ENCODE results near the gene CUL3. TPM values are rescaled to one million over a fixed set of nuclear protein-coding genes. Genes with fewer than 3 reads are reported as not detected.
"Not testable (repeated sequence)": the region's sequence is repeated elsewhere in the genome, so short reads cannot be mapped to it uniquely, and the experiment has no call there.

CUL3 gene
- total and polyA plus RNA-seq, 9 donors, result 70.3 to 83.9 (median 74.3) TPM

GRCh38 chr2:224492531-224492930, 92.6 kb downstream of the CUL3 start:
- H3K36me3 ChIP-seq (ENCODE audit: control insufficient read depth, insufficient read depth, low read length), result peaks cover 9% of the 10 kb centered on the region
- no peaks in the 10 kb centered on the region for H3K27me3 ChIP-seq (ENCODE audit: control insufficient read depth, insufficient read depth, low read length)
- H3K9me3 ChIP-seq (replicated peaks; ENCODE audit: control insufficient read depth, low read depth, low read length), result no peaks in the 10 kb centered on the region
- WGBS (ENCODE audit: insufficient coverage), result 79% methylated on average over 2 of the region's 2 CpGs
- no peaks in the 10 kb centered on the region for H3K4me1 ChIP-seq (ENCODE audit: control insufficient read depth, insufficient read depth, low read length)
- no peak for DNase-seq
- H3K27ac ChIP-seq (ENCODE audit: low read length), result no peak overlapping the region
- no peak overlapping the region for H3K4me3 ChIP-seq (ENCODE audit: low read length)

GRCh38 chr2:224487940-224488339, 97.2 kb downstream of the CUL3 start:
- H3K9me3 ChIP-seq (replicated peaks; ENCODE audit: control insufficient read depth, low read depth, low read length); H3K4me1 ChIP-seq (ENCODE audit: control insufficient read depth, insufficient read depth, low read length); H3K27me3 ChIP-seq (ENCODE audit: control insufficient read depth, insufficient read depth, low read length); H3K27ac ChIP-seq (ENCODE audit: low read length); H3K36me3 ChIP-seq (ENCODE audit: control insufficient read depth, insufficient read depth, low read length); DNase-seq; H3K4me3 ChIP-seq (ENCODE audit: low read length): not testable (repeated sequence)
- no CpG with 5 or more reads among the region's 4 CpGs for WGBS (ENCODE audit: insufficient coverage)

DNA sequence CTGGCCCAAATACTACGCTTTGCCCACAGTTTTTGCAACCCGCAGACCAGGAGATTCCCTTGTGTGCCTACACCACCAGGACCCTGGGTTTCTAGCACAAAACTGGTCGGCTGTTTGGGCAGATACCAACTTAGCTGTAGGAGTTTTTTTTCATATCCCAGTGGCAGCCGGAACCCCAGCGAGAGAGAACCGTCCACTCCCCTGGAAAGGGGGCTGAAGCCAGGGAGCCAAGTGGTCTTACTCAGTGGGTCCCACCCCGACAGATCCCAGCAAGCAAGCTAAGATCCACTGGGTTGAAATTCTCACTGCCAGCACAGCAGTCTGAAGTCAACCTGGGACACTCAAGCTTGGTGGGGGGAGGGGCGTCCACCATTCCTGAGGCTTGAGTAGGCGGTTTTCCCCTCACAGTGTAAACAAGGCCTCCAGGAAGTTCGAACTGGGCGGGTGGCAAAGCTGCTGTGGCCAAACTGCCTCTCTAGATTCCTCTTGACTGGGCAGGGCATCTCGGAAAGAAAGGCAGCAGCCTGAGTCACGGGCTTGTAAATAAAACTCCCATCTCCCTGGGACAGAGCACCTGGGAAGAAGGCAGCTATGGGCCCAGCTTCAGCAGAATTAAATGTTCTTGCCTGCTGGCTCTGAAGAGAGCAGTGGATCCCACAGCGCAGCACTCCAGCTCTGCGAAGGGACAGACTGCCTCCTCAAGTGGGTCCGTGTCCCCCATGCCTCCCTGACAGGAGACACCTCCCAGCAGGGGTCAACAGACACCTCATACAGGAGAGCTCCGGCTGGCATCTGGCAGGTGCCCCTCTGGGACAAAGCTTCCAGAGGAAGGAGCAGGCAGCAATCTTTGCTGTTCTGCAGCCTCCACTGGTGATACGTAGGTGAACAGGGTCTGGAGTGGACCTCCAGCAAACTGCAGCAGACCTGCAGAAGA, 99.8 kb downstream of the CUL3 start:
- not testable (repeated sequence) for H3K4me3 ChIP-seq (ENCODE audit: low read length); H3K9me3 ChIP-seq (replicated peaks; ENCODE audit: control insufficient read depth, low read depth, low read length); DNase-seq; H3K27ac ChIP-seq (ENCODE audit: low read length); H3K36me3 ChIP-seq (ENCODE audit: control insufficient read depth, insufficient read depth, low read length); H3K4me1 ChIP-seq (ENCODE audit: control insufficient read depth, insufficient read depth, low read length); H3K27me3 ChIP-seq (ENCODE audit: control insufficient read depth, insufficient read depth, low read length)
- WGBS (ENCODE audit: insufficient coverage), result 84% methylated on average over 12 of the region's 18 CpGs

- WGBS (ENCODE audit: insufficient coverage), result no CpG with 5 or more reads among the region's 2 CpGs
- no peak overlapping the region for H3K27ac ChIP-seq (ENCODE audit: low read length)
- H3K4me1 ChIP-seq (ENCODE audit: control insufficient read depth, insufficient read depth, low read length), result no peaks in the 10 kb centered on the region
- H3K36me3 ChIP-seq (ENCODE audit: control insufficient read depth, insufficient read depth, low read length), result peaks cover 24% of the 10 kb centered on the region
- no peak for DNase-seq
- H3K27me3 ChIP-seq (ENCODE audit: control insufficient read depth, insufficient read depth, low read length), result no peaks in the 10 kb centered on the region
- no peak overlapping the region for H3K4me3 ChIP-seq (ENCODE audit: low read length)
- no peaks in the 10 kb centered on the region for H3K9me3 ChIP-seq (replicated peaks; ENCODE audit: control insufficient read depth, low read depth, low read length)
Measured at GRCh38 chr2:224479826-224480225, 105.3 kb downstream of the CUL3 start.

DNA sequence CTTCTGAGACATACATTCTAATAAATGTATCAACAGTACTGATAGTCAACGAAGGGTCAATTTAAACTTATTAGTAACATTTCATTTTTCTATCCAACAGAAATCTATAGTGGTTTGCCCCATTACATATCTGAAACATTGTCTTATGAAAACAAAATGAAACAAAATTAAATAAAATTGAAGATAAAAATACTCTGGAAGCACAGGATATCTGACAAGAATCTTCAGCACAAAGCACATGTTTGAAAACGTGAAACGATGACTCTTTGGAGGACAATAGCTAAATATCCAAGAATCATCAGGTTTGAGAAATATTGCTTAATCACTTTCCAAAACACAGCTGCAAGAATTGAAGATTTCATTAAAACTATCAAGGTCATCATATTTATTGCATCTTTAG, 112.3 kb downstream of the CUL3 start:
- WGBS (ENCODE audit: insufficient coverage), result no CpG with 5 or more reads among the region's 3 CpGs
- Histone ChIP-seq H3K4me1 (ENCODE audit: control insufficient read depth, insufficient read depth, low read length) (no peaks in the 10 kb centered on the region), H3K9me3 (replicated peaks; ENCODE audit: control insufficient read depth, low read depth, low read length) (no peaks in the 10 kb centered on the region), H3K36me3 (ENCODE audit: control insufficient read depth, insufficient read depth, low read length) (peaks cover 20% of the 10 kb centered on the region), H3K4me3 (ENCODE audit: low read length) (no peak overlapping the region), H3K27me3 (ENCODE audit: control insufficient read depth, insufficient read depth, low read length) (no peaks in the 10 kb centered on the region), H3K27ac (ENCODE audit: low read length) (no peak overlapping the region)
- no peak for DNase-seq

- H3K4me3 ChIP-seq (ENCODE audit: low read length), result no peak overlapping the region
- no peaks in the 10 kb centered on the region for H3K9me3 ChIP-seq (replicated peaks; ENCODE audit: control insufficient read depth, low read depth, low read length)
- H3K4me1 ChIP-seq (ENCODE audit: control insufficient read depth, insufficient read depth, low read length), result no peaks in the 10 kb centered on the region
- no peak overlapping the region for H3K27ac ChIP-seq (ENCODE audit: low read length)
- no peak for DNase-seq
- no CpG with 5 or more reads among the region's 3 CpGs for WGBS (ENCODE audit: insufficient coverage)
- peaks cover 15% of the 10 kb centered on the region for H3K36me3 ChIP-seq (ENCODE audit: control insufficient read depth, insufficient read depth, low read length)
- H3K27me3 ChIP-seq (ENCODE audit: control insufficient read depth, insufficient read depth, low read length), result no peaks in the 10 kb centered on the region
Measured at GRCh38 chr2:224472137-224472536, 113.0 kb downstream of the CUL3 start.

DNA sequence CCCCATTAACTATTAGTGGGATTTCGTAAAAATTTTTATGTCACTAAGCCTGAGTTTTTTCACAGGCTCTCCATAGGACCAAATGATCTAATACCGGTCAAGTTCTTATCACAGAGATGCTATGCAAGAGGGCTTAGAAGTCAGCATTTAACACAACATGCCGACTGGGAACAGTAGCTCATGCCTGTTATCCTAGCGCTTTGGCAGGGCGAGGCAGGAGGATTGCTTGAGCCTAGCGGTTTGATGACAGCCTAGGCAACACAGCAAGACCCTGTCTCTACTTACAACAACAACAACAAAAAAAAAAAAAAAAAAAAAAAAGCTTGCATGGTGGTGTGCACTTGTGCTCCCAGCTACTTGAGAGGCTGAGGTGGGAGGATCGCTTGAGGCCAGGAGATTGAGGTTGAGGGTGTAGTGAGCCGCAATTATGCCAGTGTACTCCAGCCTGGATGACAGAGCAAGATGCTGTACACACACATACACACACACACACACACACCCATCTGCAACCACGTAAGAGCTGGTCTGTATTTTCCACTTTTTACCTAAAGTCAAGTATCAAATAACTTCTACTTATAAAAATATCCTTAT, 115.7 kb downstream of the CUL3 start:
- Histone ChIP-seq H3K27me3 (ENCODE audit: control insufficient read depth, insufficient read depth, low read length) (no peaks in the 10 kb centered on the region), H3K27ac (ENCODE audit: low read length) (no peak overlapping the region), H3K4me1 (ENCODE audit: control insufficient read depth, insufficient read depth, low read length) (no peaks in the 10 kb centered on the region), H3K9me3 (replicated peaks; ENCODE audit: control insufficient read depth, low read depth, low read length) (no peaks in the 10 kb centered on the region), H3K4me3 (ENCODE audit: low read length) (no peak overlapping the region), H3K36me3 (ENCODE audit: control insufficient read depth, insufficient read depth, low read length) (no peaks in the 10 kb centered on the region)
- WGBS (ENCODE audit: insufficient coverage), result 74% methylated on average over 3 of the region's 9 CpGs
- DNase-seq, result no peak

GRCh38 chr2:224466304-224466895, 118.8 kb downstream of the CUL3 start:
- Histone ChIP-seq H3K36me3 (ENCODE audit: control insufficient read depth, insufficient read depth, low read length) (no peaks in the 10 kb centered on the region), H3K4me1 (ENCODE audit: control insufficient read depth, insufficient read depth, low read length) (no peaks in the 10 kb centered on the region), H3K27me3 (ENCODE audit: control insufficient read depth, insufficient read depth, low read length) (no peaks in the 10 kb centered on the region), H3K9me3 (replicated peaks; ENCODE audit: control insufficient read depth, low read depth, low read length) (no peaks in the 10 kb centered on the region), H3K4me3 (ENCODE audit: low read length) (no peak overlapping the region), H3K27ac (ENCODE audit: low read length) (no peak overlapping the region)
- no peak for DNase-seq
- WGBS (ENCODE audit: insufficient coverage), result 100% methylated on average over 1 of the region's 3 CpGs

DNA sequence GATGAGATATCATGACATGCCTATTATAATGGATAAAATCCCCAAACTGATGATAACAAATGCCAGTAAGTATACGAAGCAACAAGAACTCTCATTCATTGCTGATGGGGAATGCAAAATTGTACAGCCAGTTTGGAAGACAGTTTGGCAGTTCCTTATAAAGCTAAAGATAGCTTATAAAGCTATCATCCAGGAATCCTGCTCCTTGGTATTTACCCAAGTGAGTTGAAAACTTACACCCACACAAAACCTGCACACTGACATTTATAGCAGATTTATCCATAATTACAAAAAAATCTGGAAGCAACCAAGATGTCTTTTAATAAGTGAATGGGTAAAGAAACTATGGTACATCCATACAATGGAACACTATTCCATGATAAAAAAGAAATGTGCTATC, 123.8 kb downstream of the CUL3 start:
- H3K27me3 ChIP-seq (ENCODE audit: control insufficient read depth, insufficient read depth, low read length), result no peaks in the 10 kb centered on the region
- H3K9me3 ChIP-seq (replicated peaks; ENCODE audit: control insufficient read depth, low read depth, low read length), result no peaks in the 10 kb centered on the region
- no peak for DNase-seq
- H3K36me3 ChIP-seq (ENCODE audit: control insufficient read depth, insufficient read depth, low read length), result no peaks in the 10 kb centered on the region
- no peak overlapping the region for H3K27ac ChIP-seq (ENCODE audit: low read length)
- no peaks in the 10 kb centered on the region for H3K4me1 ChIP-seq (ENCODE audit: control insufficient read depth, insufficient read depth, low read length)
- no peak overlapping the region for H3K4me3 ChIP-seq (ENCODE audit: low read length)
- WGBS (ENCODE audit: insufficient coverage), result no CpG with 5 or more reads among the region's 1 CpG

DNA sequence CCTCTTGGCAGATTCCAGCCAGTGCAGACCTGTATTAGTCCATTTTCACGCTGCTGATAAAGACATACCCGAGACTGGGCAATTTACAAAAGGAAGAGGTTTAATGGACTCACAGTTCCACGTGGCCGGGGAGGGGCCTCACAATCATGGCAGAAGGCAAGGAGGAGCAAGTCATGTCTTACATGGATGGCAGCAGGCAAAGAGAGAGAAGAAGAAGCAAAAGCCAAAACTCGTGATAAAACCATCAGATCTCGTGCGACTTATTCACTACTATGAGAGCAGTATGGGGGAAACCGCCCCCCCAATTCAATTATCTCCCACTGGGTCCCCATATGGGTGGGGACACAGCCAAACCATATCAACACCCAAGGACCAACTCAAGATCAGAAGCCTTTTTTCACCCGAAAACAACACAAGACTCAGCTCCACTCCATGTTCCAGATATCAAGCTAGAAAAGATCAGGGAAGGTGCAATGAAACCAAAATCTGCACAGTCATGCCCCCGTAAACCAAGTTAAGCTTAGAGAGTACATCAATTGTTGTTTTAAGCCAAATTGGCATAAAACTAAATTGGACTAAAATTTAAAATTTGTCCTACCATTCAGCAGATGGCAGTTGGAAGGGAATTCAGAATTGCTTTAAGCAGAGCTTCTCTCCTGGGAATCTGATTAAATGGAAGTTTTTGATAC, 127.6 kb downstream of the CUL3 start:
- Histone ChIP-seq H3K27me3 (ENCODE audit: control insufficient read depth, insufficient read depth, low read length) (no peaks in the 10 kb centered on the region), H3K4me1 (ENCODE audit: control insufficient read depth, insufficient read depth, low read length) (no peaks in the 10 kb centered on the region), H3K4me3 (ENCODE audit: low read length) (no peak overlapping the region), H3K27ac (ENCODE audit: low read length) (no peak overlapping the region), H3K9me3 (replicated peaks; ENCODE audit: control insufficient read depth, low read depth, low read length) (no peaks in the 10 kb centered on the region), H3K36me3 (ENCODE audit: control insufficient read depth, insufficient read depth, low read length) (no peaks in the 10 kb centered on the region)
- DNase-seq, result no peak
- 95% methylated on average over 5 of the region's 10 CpGs for WGBS (ENCODE audit: insufficient coverage)
